Measurements from ENCODE around the gene SMC3. TPM values are rescaled to one million over a fixed set of nuclear protein-coding genes. Genes with fewer than 3 reads are reported as not detected.

Gene SMC3
- polyA plus RNA-seq, 1 of the 3 experiments (the other 2 are of a cell fraction), result 10.1 TPM

GRCh38 chr10:110644598-110645462 is 77.3 kb downstream of the SMC3 start:
- H3K9ac ChIP-seq, result peak overlapping the region; percentile 18; the same call in 1 of the 2 replicates
- peak overlapping the region; percentile 90 for H3K4me2 ChIP-seq
- H3K27me3 ChIP-seq (ENCODE audit: insufficient read depth), result no peaks in the 10 kb centered on the region
- H2AFZ ChIP-seq (ENCODE audit: low read depth), result peak overlapping the region; percentile 82
- peaks cover 15% of the 10 kb centered on the region for H3F3A ChIP-seq (replicated peaks; ENCODE audit: insufficient read depth)
- ChIA-PET CTCF (interaction anchor here (0.6 to 2.7 kb wide), 10 partner anchors 10 to 273 kb away, joined by 3 to 13 read pairs (median 5); no protein-coding TSS in a partner anchor), POLR2A (interaction anchor here (0.5 to 1.1 kb wide), 2 partner anchors 20 to 30 kb away, joined by 4 to 5 read pairs; no protein-coding TSS in a partner anchor)
- H3K4me1 ChIP-seq (ENCODE audit: control insufficient read depth in 1 of 2, insufficient read depth in 2 of 2, low read depth in 1 of 2, low read length in 1 of 2), result peaks cover 4 to 31% of the 10 kb centered on the region in 2 experiments; a peak in 3 of 4 replicates
- 23% methylated on average over 27 of the region's 31 CpGs for WGBS (ENCODE audit: low lambda C conversion rate)
- peak; percentile 43 for DNase-seq
- H3K9me3 ChIP-seq, result no peaks in the 10 kb centered on the region
- H4K20me1 ChIP-seq (ENCODE audit: insufficient read depth), result no peaks in the 10 kb centered on the region
- no peaks in the 10 kb centered on the region for H3K9me2 ChIP-seq
- peak overlapping the region in 1 of 2 experiments; percentile 72; a peak in 2 of 4 replicates for H3K27ac ChIP-seq (ENCODE audit: low read depth in 2 of 2, low read length in 1 of 2)
- no peaks in the 10 kb centered on the region for H3K36me3 ChIP-seq (replicated peaks in 1 of 2; ENCODE audit: control insufficient read depth in 1 of 2, insufficient read depth in 2 of 2, low read length in 1 of 2)
- no peaks in the 10 kb centered on the region for H3K79me2 ChIP-seq (ENCODE audit: insufficient read depth)
- peak overlapping the region; percentile 62 to 80 for H3K4me3 ChIP-seq (ENCODE audit: low read depth in 2 of 2, low read length in 1 of 2)
- TF ChIP-seq NRF1 (IDR thresholded peaks at IDR 0.05; ENCODE audit: low read depth, low read length) (0 out of 2 replicates have a peak, but pooled peaks have one; percentile 23), ELF1 (IDR thresholded peaks at IDR 0.05) (no peak), EP300 (IDR thresholded peaks at IDR 0.05; ENCODE audit: borderline replicate concordance in 1 of 2, low read depth in 1 of 2, low read length in 1 of 2) (no peak)

- H3F3A ChIP-seq (replicated peaks; ENCODE audit: insufficient read depth), result peaks cover 14% of the 10 kb centered on the region
- H3K9me2 ChIP-seq, result no peaks in the 10 kb centered on the region
- no peak overlapping the region; the same call in 1 of the 2 replicates for H2AFZ ChIP-seq (ENCODE audit: low read depth)
- H3K9ac ChIP-seq, result no peak overlapping the region
- H3K79me2 ChIP-seq (ENCODE audit: insufficient read depth), result no peaks in the 10 kb centered on the region
- peak; percentile 19 for DNase-seq
- TF ChIP-seq JUND (IDR thresholded peaks at IDR 0.05), result no peak
- TF ChIP-seq TEAD4 (IDR thresholded peaks at IDR 0.05; ENCODE audit: borderline replicate concordance, insufficient read depth), result no peak
- no peak for TF ChIP-seq USF2 (IDR thresholded peaks at IDR 0.05; ENCODE audit: borderline replicate concordance, low read depth, low read length)
- TF ChIP-seq SIN3A (IDR thresholded peaks at IDR 0.05; ENCODE audit: borderline replicate concordance, low read depth, low read length), result no peak
- TF ChIP-seq USF1 (IDR thresholded peaks at IDR 0.05; ENCODE audit: borderline replicate concordance, low read depth), result no peak
- no peak for TF ChIP-seq RXRA (IDR thresholded peaks at IDR 0.05; ENCODE audit: borderline replicate concordance, low read depth)
- no peak for TF ChIP-seq MXI1 (IDR thresholded peaks at IDR 0.05; ENCODE audit: low read depth, low read length)
- H3K27ac ChIP-seq (ENCODE audit: low read depth in 2 of 2, low read length in 1 of 2), result peak overlapping the region in 1 of 2 experiments; percentile 50; a peak in 1 of 4 replicates
- H3K4me1 ChIP-seq (ENCODE audit: control insufficient read depth in 1 of 2, insufficient read depth in 2 of 2, low read depth in 1 of 2, low read length in 1 of 2), result peaks cover 7 to 33% of the 10 kb centered on the region in 2 experiments; a peak in 3 of 4 replicates
- no peak overlapping the region for H3K4me2 ChIP-seq
- H3K9me3 ChIP-seq, result no peaks in the 10 kb centered on the region
- H3K36me3 ChIP-seq (replicated peaks in 1 of 2; ENCODE audit: control insufficient read depth in 1 of 2, insufficient read depth in 2 of 2, low read length in 1 of 2), result no peaks in the 10 kb centered on the region
- ChIA-PET POLR2A (no interaction called here), CTCF (interaction anchor here (0.9 to 1.8 kb wide), 6 partner anchors 17 to 342 kb away, joined by 3 to 6 read pairs (median 5); partner anchors contain the start of gene SMNDC1)
- H3K4me3 ChIP-seq (ENCODE audit: low read depth in 2 of 2, low read length in 1 of 2), result peak overlapping the region in 1 of 2 experiments; percentile 12; a peak in 1 of 4 replicates
- WGBS (ENCODE audit: low lambda C conversion rate), result 79% methylated on average over 13 of the region's 13 CpGs
- H3K27me3 ChIP-seq (ENCODE audit: insufficient read depth), result no peaks in the 10 kb centered on the region
- H4K20me1 ChIP-seq (ENCODE audit: insufficient read depth), result no peaks in the 10 kb centered on the region
Observed at GRCh38 chr10:110646417-110647135, 79.1 kb downstream of the SMC3 start.

All from SK-N-SH (cell line).